ENCODE results near the gene SLC9A1.

Gene SLC9A1

DNA sequence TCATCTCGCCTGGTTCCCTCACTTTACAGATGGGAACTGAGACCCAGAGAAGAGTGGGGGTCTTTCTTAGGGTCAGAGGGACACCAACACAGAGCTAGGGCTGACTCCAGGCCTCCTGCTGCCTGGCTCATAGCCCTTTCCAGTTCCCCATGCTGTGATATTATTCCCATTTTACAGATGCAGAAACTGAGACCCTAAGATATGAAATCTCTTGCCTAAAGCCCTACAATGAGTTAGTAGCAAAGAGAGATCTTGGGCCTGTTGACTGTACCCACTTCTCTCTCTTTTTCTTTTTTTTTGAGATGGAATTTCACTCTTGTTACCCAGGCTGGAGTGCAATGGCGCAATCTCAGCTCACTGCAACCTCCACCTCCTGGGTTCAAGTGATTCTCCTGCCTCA is 49.9 kb downstream of the SLC9A1 start:
- H3K36me3 ChIP-seq (ENCODE audit: insufficient read depth, low read length): peaks cover 44% of the 10 kb centered on the region
- ATAC-seq (ENCODE audit: insufficient read depth, low read depth): no peak
- no peaks in the 10 kb centered on the region for H3K27me3 ChIP-seq (ENCODE audit: insufficient read depth, low read length, poor library complexity)
- DNase-seq: no peak
- H3K27ac ChIP-seq (ENCODE audit: low read length): no peak overlapping the region
- no peak overlapping the region for H2AFZ ChIP-seq (ENCODE audit: low read depth, low read length)
- no peaks in the 10 kb centered on the region for H3K4me1 ChIP-seq (ENCODE audit: insufficient read depth, low read length)
- 0 out of 2 replicates have a peak, but pooled peaks cover 5% of the 10 kb centered on the region for H4K20me1 ChIP-seq (ENCODE audit: insufficient read depth, low read length)
- H3K4me2 ChIP-seq (ENCODE audit: insufficient read depth, low read length): no peak overlapping the region
- H3K4me3 ChIP-seq (ENCODE audit: low read depth in 1 of 2, low read length in 2 of 2): no peak overlapping the region
- TF ChIP-seq, protein P1, sequence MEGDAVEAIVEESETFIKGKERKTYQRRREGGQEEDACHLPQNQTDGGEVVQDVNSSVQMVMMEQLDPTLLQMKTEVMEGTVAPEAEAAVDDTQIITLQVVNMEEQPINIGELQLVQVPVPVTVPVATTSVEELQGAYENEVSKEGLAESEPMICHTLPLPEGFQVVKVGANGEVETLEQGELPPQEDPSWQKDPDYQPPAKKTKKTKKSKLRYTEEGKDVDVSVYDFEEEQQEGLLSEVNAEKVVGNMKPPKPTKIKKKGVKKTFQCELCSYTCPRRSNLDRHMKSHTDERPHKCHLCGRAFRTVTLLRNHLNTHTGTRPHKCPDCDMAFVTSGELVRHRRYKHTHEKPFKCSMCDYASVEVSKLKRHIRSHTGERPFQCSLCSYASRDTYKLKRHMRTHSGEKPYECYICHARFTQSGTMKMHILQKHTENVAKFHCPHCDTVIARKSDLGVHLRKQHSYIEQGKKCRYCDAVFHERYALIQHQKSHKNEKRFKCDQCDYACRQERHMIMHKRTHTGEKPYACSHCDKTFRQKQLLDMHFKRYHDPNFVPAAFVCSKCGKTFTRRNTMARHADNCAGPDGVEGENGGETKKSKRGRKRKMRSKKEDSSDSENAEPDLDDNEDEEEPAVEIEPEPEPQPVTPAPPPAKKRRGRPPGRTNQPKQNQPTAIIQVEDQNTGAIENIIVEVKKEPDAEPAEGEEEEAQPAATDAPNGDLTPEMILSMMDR (IDR thresholded peaks at IDR 0.05; ENCODE audit: borderline replicate concordance, extremely low read depth, low read length, poor library complexity, severe bottlenecking): no peak
- TF ChIP-seq EZH2 (IDR thresholded peaks at IDR 0.05; ENCODE audit: borderline replicate concordance, low read depth, low read length, severe bottlenecking): no peak
- H3K9ac ChIP-seq (ENCODE audit: low read depth, low read length): no peak overlapping the region
- H3K9me3 ChIP-seq (ENCODE audit: insufficient read depth, low read length, severe bottlenecking): no peaks in the 10 kb centered on the region
- no peaks in the 10 kb centered on the region for H3K79me2 ChIP-seq (ENCODE audit: insufficient read depth, low read length)

GRCh38 chr1:27103498-27103897 is 51.4 kb downstream of the SLC9A1 start:
- no peaks in the 10 kb centered on the region for H3K27me3 ChIP-seq (ENCODE audit: insufficient read depth, low read length, poor library complexity)
- DNase-seq: no peak
- TF ChIP-seq, protein P1 (IDR thresholded peaks at IDR 0.05; ENCODE audit: borderline replicate concordance, extremely low read depth, low read length, poor library complexity, severe bottlenecking): no peak
- no peak for TF ChIP-seq EZH2 (IDR thresholded peaks at IDR 0.05; ENCODE audit: borderline replicate concordance, low read depth, low read length, severe bottlenecking)

DNA sequence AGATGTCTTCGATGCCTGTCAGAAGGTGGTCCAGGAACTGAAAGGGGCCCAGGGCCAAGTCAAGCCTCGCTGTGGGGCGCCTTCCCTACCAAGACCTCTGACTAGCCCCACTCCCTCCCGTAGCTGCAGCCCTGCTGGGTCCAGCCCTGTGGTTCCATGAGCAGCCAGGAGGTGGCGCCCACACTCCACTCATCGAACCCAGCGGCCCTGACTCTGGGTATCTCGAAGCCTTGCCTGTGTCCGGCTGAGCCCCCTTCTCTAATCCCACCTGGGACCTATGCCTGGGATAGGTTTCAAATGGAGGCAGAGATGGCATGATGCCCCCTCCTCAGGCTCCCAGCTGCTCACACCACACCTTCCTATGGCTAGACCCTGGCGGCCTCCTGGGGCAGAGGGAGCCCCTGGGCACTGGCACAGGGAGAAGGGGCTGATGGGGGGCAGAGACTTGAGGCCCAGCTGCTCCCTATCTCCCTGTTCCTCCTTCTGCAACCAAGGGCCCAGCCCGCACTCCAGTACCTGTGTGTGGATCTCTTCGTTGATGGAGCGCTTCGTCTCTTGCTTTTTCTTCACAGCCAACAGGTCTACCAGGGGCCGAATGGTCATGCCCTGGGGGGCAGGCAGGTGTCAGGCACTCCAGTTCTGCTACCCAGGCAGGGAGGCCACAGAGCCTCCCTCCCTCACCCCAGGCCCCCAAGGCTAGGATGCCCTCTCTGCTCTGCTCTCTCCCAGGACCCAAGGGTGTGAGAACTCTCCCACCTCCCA is 52.0 kb downstream of the SLC9A1 start:
- no peaks in the 10 kb centered on the region for H3K27me3 ChIP-seq (ENCODE audit: insufficient read depth, low read length, poor library complexity)
- peaks cover 32% of the 10 kb centered on the region for H3K36me3 ChIP-seq (ENCODE audit: insufficient read depth, low read length)
- H4K20me1 ChIP-seq (ENCODE audit: insufficient read depth, low read length): 0 out of 2 replicates have a peak, but pooled peaks cover 5% of the 10 kb centered on the region
- no peak overlapping the region for H2AFZ ChIP-seq (ENCODE audit: low read depth, low read length)
- H3K4me3 ChIP-seq (ENCODE audit: low read depth in 1 of 2, low read length in 2 of 2): no peak overlapping the region
- peak; percentile 76 for DNase-seq
- no peak overlapping the region for H3K27ac ChIP-seq (ENCODE audit: low read length)
- H3K79me2 ChIP-seq (ENCODE audit: insufficient read depth, low read length): no peaks in the 10 kb centered on the region
- no peaks in the 10 kb centered on the region for H3K9me3 ChIP-seq (ENCODE audit: insufficient read depth, low read length, severe bottlenecking)
- H3K4me1 ChIP-seq (ENCODE audit: insufficient read depth, low read length): no peaks in the 10 kb centered on the region; the same call in 1 of the 2 replicates
- no peak overlapping the region for H3K9ac ChIP-seq (ENCODE audit: low read depth, low read length)
- TF ChIP-seq, protein P1 (IDR thresholded peaks at IDR 0.05; ENCODE audit: borderline replicate concordance, extremely low read depth, low read length, poor library complexity, severe bottlenecking): peak; percentile 96
- TF ChIP-seq EZH2 (IDR thresholded peaks at IDR 0.05; ENCODE audit: borderline replicate concordance, low read depth, low read length, severe bottlenecking): no peak
- peak; percentile 88 for ATAC-seq (ENCODE audit: insufficient read depth, low read depth)
- no peak overlapping the region for H3K4me2 ChIP-seq (ENCODE audit: insufficient read depth, low read length)

More at GRCh38 chr1:27103498-27103897, 51.4 kb downstream of the SLC9A1 start:
- Histone ChIP-seq H3K36me3 (ENCODE audit: insufficient read depth, low read length) (peaks cover 32% of the 10 kb centered on the region), H3K4me1 (ENCODE audit: insufficient read depth, low read length) (no peaks in the 10 kb centered on the region; the same call in 1 of the 2 replicates), H3K9ac (ENCODE audit: low read depth, low read length) (no peak overlapping the region), H3K9me3 (ENCODE audit: insufficient read depth, low read length, severe bottlenecking) (no peaks in the 10 kb centered on the region), H3K79me2 (ENCODE audit: insufficient read depth, low read length) (no peaks in the 10 kb centered on the region), H2AFZ (ENCODE audit: low read depth, low read length) (no peak overlapping the region), H3K4me2 (ENCODE audit: insufficient read depth, low read length) (no peak overlapping the region), H3K27ac (ENCODE audit: low read length) (no peak overlapping the region), H4K20me1 (ENCODE audit: insufficient read depth, low read length) (0 out of 2 replicates have a peak, but pooled peaks cover 5% of the 10 kb centered on the region), H3K4me3 (ENCODE audit: low read depth in 1 of 2, low read length in 2 of 2) (no peak overlapping the region)
- no peak for ATAC-seq (ENCODE audit: insufficient read depth, low read depth)

Data from DND-41 (cell line).